ENCODE data around the gene RDH5.

DNA sequence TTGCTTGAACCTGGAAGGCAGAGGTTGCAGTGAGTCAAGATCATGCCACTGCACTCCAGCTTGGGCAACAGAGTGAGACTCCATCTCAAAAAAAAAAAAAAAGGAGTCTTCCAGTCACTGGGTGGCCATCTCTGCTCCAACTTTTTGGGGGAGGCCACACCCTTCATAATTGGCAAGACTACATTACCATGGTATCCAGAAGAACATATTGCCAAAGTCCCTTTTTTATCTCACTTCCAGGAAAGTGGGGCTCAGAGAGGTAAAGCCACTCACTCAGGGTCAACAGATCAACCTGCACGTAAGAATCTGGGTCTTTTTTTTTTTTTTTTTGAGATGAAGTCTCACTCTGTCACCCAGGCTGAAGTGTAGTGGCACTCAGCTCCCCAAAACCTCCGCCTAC lies 13.7 kb downstream of the RDH5 start:
- TF ChIP-seq, protein P1, sequence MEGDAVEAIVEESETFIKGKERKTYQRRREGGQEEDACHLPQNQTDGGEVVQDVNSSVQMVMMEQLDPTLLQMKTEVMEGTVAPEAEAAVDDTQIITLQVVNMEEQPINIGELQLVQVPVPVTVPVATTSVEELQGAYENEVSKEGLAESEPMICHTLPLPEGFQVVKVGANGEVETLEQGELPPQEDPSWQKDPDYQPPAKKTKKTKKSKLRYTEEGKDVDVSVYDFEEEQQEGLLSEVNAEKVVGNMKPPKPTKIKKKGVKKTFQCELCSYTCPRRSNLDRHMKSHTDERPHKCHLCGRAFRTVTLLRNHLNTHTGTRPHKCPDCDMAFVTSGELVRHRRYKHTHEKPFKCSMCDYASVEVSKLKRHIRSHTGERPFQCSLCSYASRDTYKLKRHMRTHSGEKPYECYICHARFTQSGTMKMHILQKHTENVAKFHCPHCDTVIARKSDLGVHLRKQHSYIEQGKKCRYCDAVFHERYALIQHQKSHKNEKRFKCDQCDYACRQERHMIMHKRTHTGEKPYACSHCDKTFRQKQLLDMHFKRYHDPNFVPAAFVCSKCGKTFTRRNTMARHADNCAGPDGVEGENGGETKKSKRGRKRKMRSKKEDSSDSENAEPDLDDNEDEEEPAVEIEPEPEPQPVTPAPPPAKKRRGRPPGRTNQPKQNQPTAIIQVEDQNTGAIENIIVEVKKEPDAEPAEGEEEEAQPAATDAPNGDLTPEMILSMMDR (IDR thresholded peaks at IDR 0.05; ENCODE audit: low read depth, low read length, poor library complexity, severe bottlenecking), result no peak
- no peak for TF ChIP-seq EZH2phosphoT487 (IDR thresholded peaks at IDR 0.05; ENCODE audit: borderline replicate concordance, low read length)

Measured in DOHH2 (cell line).